ENCODE results near the gene WDR64. TPM values are rescaled to one million over a fixed set of nuclear protein-coding genes. Genes with fewer than 3 reads are reported as not detected.
"Not testable (repeated sequence)": the region's sequence is repeated elsewhere in the genome, so short reads cannot be mapped to it uniquely, and the experiment has no call there.

WDR64 gene
- total and polyA plus RNA-seq, 2 experiments from 2014 or later = not detected

- Histone ChIP-seq H3K27ac (no peak overlapping the region), H3K9me3 (ENCODE audit: low read depth) (no peaks in the 10 kb centered on the region), H3K36me3 (no peaks in the 10 kb centered on the region), H3K4me1 (ENCODE audit: low read depth) (peaks cover 21% of the 10 kb centered on the region), H3K4me3 (no peak overlapping the region), H3K27me3 (no peaks in the 10 kb centered on the region)
- TF ChIP-seq CTCF (IDR thresholded peaks at IDR 0.05; ENCODE audit: low read depth, low read length) = no peak
- no peak for DNase-seq (ENCODE audit: low read depth in 1 of 2, low spot score in 1 of 2)
Measured at GRCh38 chr1:241787691-241788090, 135.6 kb downstream of the WDR64 start.

- Histone ChIP-seq H3K36me3 (no peaks in the 10 kb centered on the region), H3K27me3 (no peaks in the 10 kb centered on the region), H3K9me3 (ENCODE audit: low read depth) (no peaks in the 10 kb centered on the region), H3K27ac (no peak overlapping the region), H3K4me1 (ENCODE audit: low read depth) (peaks cover 13% of the 10 kb centered on the region), H3K4me3 (no peak overlapping the region)
- TF ChIP-seq CTCF (IDR thresholded peaks at IDR 0.05; ENCODE audit: low read depth, low read length) = no peak
- no peak for DNase-seq (ENCODE audit: low read depth in 1 of 2, low spot score in 1 of 2)
Measured at GRCh38 chr1:241789061-241789460, 137.0 kb downstream of the WDR64 start.

GRCh38 chr1:241799416-241799815 is 147.3 kb downstream of the WDR64 start:
- Histone ChIP-seq H3K4me1 (ENCODE audit: low read depth) (no peaks in the 10 kb centered on the region), H3K27ac (no peak overlapping the region), H3K9me3 (ENCODE audit: low read depth) (no peaks in the 10 kb centered on the region), H3K4me3 (no peak overlapping the region), H3K27me3 (no peaks in the 10 kb centered on the region), H3K36me3 (no peaks in the 10 kb centered on the region)
- TF ChIP-seq CTCF (IDR thresholded peaks at IDR 0.05; ENCODE audit: low read depth, low read length) = no peak
- no peak for DNase-seq (ENCODE audit: low read depth in 1 of 2, low spot score in 1 of 2)

- H3K4me3 ChIP-seq = no peak overlapping the region
- no peak overlapping the region for H3K27ac ChIP-seq
- no peaks in the 10 kb centered on the region for H3K9me3 ChIP-seq (ENCODE audit: low read depth)
- DNase-seq (ENCODE audit: low read depth in 1 of 2, low spot score in 1 of 2) = no peak
- no peaks in the 10 kb centered on the region for H3K27me3 ChIP-seq
- TF ChIP-seq CTCF (IDR thresholded peaks at IDR 0.05; ENCODE audit: low read depth, low read length) = no peak
- no peaks in the 10 kb centered on the region for H3K36me3 ChIP-seq
- no peaks in the 10 kb centered on the region for H3K4me1 ChIP-seq (ENCODE audit: low read depth)
Measured at GRCh38 chr1:241800640-241801039, 148.6 kb downstream of the WDR64 start.

- Histone ChIP-seq H3K9me3 (ENCODE audit: low read depth) (no peaks in the 10 kb centered on the region), H3K27me3 (no peaks in the 10 kb centered on the region)
- no peak for TF ChIP-seq CTCF (IDR thresholded peaks at IDR 0.05; ENCODE audit: low read depth, low read length)
Measured at GRCh38 chr1:241802863-241803262, 150.8 kb downstream of the WDR64 start.

GRCh38 chr1:241804706-241805105 is 152.6 kb downstream of the WDR64 start:
- not testable (repeated sequence) for H3K36me3 ChIP-seq; DNase-seq (ENCODE audit: low read depth in 1 of 2, low spot score in 1 of 2); H3K4me3 ChIP-seq

More at GRCh38 chr1:241802863-241803262, 150.8 kb downstream of the WDR64 start:
- DNase-seq (ENCODE audit: low read depth in 1 of 2, low spot score in 1 of 2) = no peak
- no peaks in the 10 kb centered on the region for H3K4me1 ChIP-seq (ENCODE audit: low read depth)
- H3K27ac ChIP-seq = no peak overlapping the region
- H3K36me3 ChIP-seq = no peaks in the 10 kb centered on the region
- H3K4me3 ChIP-seq = no peak overlapping the region

More at GRCh38 chr1:241804706-241805105, 152.6 kb downstream of the WDR64 start:
- not testable (repeated sequence) for H3K9me3 ChIP-seq (ENCODE audit: low read depth); H3K4me1 ChIP-seq (ENCODE audit: low read depth); H3K27me3 ChIP-seq; H3K27ac ChIP-seq
